ENCODE data around the gene ZAR1L. TPM values are rescaled to one million over a fixed set of nuclear protein-coding genes. Genes with fewer than 3 reads are reported as not detected.

Gene ZAR1L
- total RNA-seq, 1 experiment from 2014 or later, result not detected

GRCh38 chr13:32267836-32268439 lies 47.2 kb downstream of the ZAR1L start:
- Histone ChIP-seq H3K9ac (ENCODE audit: extremely low read depth, insufficient read length, low read length) (no peak overlapping the region), H4K20me1 (ENCODE audit: control insufficient read depth, insufficient read depth, insufficient read length) (no peaks in the 10 kb centered on the region), H3K4me2 (ENCODE audit: insufficient read depth, insufficient read length, low read length) (no peak overlapping the region), H2BK15ac (ENCODE audit: low read depth, low read length) (no peak overlapping the region), H3K27ac (ENCODE audit: insufficient read length, low read depth, low read length) (no peak overlapping the region), H4K5ac (ENCODE audit: insufficient read length, low read depth, low read length) (no peak overlapping the region), H3K79me2 (ENCODE audit: insufficient read depth, low read length) (no peaks in the 10 kb centered on the region), H3T11ph (ENCODE audit: low read length) (no peak overlapping the region), H3K56ac (ENCODE audit: insufficient read length, low read depth, low read length) (no peak overlapping the region), H2BK12ac (ENCODE audit: insufficient read length, low read depth, low read length) (no peak overlapping the region), H3K4ac (ENCODE audit: low read depth, low read length) (no peak overlapping the region), H2AFZ (ENCODE audit: low read length) (no peak overlapping the region), H2BK20ac (ENCODE audit: low read depth, low read length, poor library complexity, severe bottlenecking) (no peak overlapping the region), H2BK120ac (ENCODE audit: low read depth, low read length, poor library complexity, severe bottlenecking) (no peak overlapping the region), H3K14ac (ENCODE audit: insufficient read depth, low read length) (no peak overlapping the region), H3K18ac (ENCODE audit: insufficient read length, low read depth, low read length) (no peak overlapping the region), H3K4me1 (ENCODE audit: insufficient read depth, low read length) (no peaks in the 10 kb centered on the region), H3K23ac (ENCODE audit: insufficient read length, low read depth, low read length) (no peak overlapping the region), H4K8ac (replicated peaks; ENCODE audit: insufficient read length, low read depth, low read length) (no peak overlapping the region), H3K27me3 (ENCODE audit: insufficient read depth, low read length) (no peaks in the 10 kb centered on the region), H2AK5ac (ENCODE audit: insufficient read length, low read length) (no peak overlapping the region), H2BK5ac (ENCODE audit: insufficient read length, low read length) (no peak overlapping the region), H3K9me3 (ENCODE audit: control insufficient read depth, low read depth, low read length) (no peaks in the 10 kb centered on the region), H3K23me2 (ENCODE audit: insufficient read length, low read depth, low read length, poor library complexity, severe bottlenecking) (no peaks in the 10 kb centered on the region), H3K79me1 (ENCODE audit: insufficient read depth, low read depth, low read length, poor library complexity, severe bottlenecking) (no peaks in the 10 kb centered on the region), H4K91ac (ENCODE audit: insufficient read length, low read depth, low read length) (no peak overlapping the region)
- no peaks in the 10 kb centered on the region for H3K9me3 Mint-ChIP-seq
- H3K4me3 Mint-ChIP-seq, result no peak overlapping the region
- H3K36me3 Mint-ChIP-seq (ENCODE audit: insufficient read depth in 1 of 3, low read depth in 3 of 3), result no peaks in the 10 kb centered on the region
- no peak overlapping the region for H3K27ac Mint-ChIP-seq
- peak; percentile 85 for DNase-seq
- H3K4me1 Mint-ChIP-seq, result no peaks in the 10 kb centered on the region; a peak in 1 of 4 replicates
- WGBS (ENCODE audit: extremely low coverage, insufficient read length, low lambda C conversion rate), result no CpG with 5 or more reads among the region's 7 CpGs
- H3K27me3 Mint-ChIP-seq (ENCODE audit: low read depth), result no peaks in the 10 kb centered on the region
- TF ChIP-seq CTCF (conservative IDR thresholded peaks at IDR 0.05), result peak; percentile 94
